ENCODE results near the gene RPS6KB1.
"Not testable (repeated sequence)": the region's sequence is repeated elsewhere in the genome, so short reads cannot be mapped to it uniquely, and the experiment has no call there.

RPS6KB1 gene

DNA sequence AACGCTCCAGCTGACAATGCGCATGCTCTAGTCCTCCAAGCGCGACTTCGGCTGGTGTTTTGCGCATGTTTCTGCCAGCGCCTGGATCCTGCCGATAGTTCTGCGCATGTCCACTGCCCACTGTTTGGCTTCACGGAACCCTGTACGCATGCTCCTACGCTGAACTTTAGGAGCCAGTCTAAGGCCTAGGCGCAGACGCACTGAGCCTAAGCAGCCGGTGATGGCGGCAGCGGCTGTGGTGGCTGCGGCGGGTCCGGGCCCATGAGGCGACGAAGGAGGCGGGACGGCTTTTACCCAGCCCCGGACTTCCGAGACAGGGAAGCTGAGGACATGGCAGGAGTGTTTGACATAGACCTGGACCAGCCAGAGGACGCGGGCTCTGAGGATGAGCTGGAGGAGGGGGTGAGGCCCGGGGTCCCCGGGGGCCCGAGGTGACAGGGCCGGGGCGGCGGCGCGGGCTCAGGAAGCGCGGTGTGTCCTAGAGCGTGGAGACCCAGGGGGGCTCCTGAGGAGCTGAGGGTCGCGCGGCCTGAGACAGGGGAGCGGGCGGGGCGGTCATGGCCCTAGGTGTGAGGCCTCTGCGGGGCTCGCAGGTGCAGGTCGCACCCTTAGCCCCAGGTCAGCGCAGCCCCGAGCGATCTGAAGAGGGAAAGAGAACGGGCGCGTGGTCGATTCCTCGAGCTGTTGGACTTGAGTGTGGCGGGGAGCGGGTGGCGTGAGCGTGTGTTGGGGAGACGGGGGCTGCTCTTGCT, at the start of gene RPS6KB1, which contains the start of gene TUBD1:
TSS of gene RPS6KB1 (plus strand) at position 198 of the 752 bp plus-strand sequence. CDS start at position 262, 64 bp downstream.
TSS of gene TUBD1 (minus strand) at position 20 of the 752 bp plus-strand sequence. CDS start 1,941 bp downstream, outside the sequence.
- peak; percentile 89 to 96 for DNase-seq (ENCODE audit: low read depth in 2 of 2)

- no peak for DNase-seq (ENCODE audit: low read depth in 2 of 2)
These were observed 47.9 kb upstream of the RPS6KB1 start for GRCh38 chr17:59844884-59845594.

DNA sequence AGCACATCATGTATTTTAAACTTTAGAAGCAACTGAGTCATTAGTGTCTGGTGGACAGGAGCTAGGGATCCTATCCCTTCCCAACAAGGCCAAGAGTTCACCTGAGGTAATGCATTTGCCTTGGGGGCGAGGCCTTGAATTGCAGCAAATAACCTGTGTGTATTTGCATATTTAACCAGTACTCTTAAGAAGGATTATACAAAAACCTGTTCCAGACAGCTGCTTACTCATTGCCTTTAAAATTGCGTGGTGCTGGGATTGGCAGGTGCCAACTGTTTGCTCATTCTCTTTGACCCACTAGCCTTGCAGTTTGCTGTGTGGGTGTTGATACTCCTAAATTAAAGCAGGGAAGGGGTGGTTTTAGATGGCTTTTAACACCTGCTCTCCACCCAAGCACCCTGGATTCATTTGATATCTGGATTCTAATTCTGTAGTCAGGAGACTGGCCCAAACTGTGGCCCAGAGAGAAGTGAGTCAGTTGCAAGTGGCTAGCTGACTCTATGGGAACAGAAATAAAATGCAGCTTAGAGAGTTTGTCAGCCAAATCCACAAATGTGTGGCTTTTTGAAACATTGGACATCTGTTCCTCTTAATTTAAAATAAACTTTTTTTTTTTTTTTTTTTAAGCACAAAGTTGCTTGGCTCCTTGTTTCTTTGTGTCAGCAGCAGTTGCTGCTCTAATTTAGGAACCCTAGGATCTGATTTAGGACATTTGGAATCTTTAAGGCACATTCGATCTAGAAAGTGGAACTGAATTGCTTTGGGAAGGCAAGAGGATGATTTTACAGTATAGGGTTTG, 47.1 kb upstream of the RPS6KB1 start:
- no peak for DNase-seq (ENCODE audit: low read depth in 2 of 2)

DNA sequence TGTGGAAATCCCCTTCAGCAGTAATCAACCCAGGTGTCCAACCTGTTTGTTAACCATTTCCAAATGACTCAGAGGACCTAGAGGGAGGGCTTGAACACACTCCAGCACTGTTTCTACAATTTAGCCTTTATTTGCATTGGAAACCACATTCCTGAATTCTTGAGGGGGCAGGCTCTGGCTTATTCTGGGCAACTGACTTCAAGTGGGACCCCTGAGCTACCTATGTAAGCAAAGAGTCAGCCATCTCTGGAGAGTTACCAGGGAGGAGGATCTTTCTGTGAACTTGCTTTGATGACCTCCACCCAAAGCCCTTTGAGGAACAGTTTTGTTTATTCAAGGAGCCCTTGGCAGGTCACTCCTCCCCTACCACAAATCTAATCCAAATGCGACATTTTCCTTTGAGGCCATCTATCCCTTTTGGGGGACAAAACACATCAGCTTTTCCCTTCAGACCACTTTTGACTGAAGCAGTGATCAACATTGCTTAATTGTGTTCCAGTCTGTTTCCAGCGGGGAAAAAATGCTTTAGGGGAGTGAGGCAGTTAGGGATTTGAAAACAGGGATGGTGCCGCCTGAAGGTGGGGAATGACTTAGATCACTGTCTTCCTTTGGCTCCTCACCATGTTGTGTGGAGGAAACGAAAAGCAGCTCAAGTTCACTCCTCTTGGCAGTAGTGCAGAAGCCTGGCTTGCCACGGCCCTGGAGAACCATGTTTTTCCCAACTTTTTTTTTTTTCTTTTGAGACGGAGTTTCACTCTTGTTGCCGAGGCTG, 46.3 kb upstream of the RPS6KB1 start:
- DNase-seq (ENCODE audit: low read depth in 2 of 2): no peak

- no peak for DNase-seq (ENCODE audit: low read depth in 2 of 2)
These were observed 44.6 kb upstream of the RPS6KB1 start for GRCh38 chr17:59848385-59848668.

DNA sequence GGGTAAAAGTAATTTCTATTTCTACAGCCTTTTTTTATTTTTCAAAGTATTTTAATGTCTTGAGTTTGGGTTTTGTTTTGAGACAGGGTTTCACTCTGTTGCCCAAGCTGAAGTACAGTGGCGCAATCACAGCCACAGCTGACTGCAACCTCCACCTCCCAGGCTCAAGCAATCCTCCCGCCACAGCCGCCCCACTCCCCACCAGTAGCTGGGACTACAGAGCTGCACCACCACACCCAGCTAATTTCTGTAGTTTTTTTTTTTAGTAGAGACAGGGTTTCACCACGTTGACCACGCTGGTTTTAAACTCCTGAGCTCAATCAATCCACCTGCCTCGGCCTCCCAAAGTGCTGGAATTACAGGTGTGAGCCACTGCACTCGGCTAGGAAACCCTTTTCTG, 44.1 kb upstream of the RPS6KB1 start:
- DNase-seq (ENCODE audit: low read depth in 2 of 2): no peak

DNA sequence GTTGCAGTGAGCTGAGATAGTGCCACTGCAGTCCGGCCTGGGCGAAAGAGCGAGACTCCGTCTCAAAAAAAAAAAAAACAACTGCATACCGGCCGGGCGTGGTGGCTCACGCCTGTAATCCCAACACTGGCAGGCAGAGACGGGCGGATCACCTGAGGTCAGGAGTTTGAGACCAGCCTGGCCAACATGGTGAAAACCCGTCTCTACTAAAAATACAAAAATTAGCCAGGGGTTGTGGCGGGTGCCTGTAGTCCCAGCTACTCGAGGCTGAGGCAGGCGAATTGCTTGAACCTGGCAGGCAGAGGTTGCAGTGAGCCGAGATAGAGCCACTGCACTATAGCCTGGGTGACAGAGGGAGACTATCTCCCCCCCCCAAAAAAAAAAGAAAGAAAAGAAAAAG, 42.6 kb upstream of the RPS6KB1 start:
- not testable (repeated sequence) for DNase-seq (ENCODE audit: low read depth in 2 of 2)

DNA sequence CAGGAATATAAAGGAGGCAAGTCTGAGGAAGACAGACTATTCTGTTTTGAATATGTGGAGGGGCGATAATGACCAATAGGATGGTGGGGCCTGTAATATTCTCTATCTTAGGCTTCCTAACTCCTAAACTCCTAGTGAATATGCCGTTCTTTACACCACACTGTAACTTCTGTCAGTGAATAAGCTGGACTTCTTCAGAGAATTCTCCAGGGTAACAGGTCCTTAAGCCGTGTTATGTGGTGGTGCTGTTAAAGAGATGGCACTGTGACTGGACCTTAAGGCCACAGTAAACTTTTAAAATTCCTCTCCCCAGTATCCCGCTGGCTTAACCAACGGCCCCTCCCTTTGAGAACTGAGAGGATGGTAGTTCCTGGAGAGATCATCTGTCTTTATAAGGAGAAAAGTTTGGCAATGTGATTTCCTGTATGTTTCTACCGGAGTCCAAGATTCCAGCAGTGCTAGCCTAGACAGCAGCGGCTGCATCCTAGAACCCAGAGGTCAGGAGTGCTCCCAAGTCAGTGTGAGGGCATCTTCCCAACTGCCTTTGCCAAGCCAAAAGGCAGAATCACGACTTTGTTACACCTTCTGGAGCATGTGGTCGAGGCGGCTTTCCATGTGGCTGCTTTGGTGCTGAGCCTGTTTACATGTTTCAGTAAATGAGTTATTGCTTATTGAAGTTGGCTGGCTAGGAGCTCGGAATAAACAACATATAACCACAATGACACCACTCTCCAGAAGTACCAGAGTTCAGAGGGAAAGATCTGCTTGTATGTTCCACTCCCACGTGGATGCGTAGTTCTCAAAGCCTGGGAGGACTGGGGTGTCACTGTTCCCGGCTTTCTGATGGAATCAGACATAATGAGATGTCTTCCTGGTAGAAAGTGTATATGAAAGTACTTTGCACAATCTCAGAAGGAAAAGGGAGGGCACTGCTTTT, 41.2 kb upstream of the RPS6KB1 start:
- DNase-seq (ENCODE audit: low read depth in 2 of 2): no peak

GRCh38 chr17:59852847-59853167, 40.1 kb upstream of the RPS6KB1 start:
- not testable (repeated sequence) for DNase-seq (ENCODE audit: low read depth in 2 of 2)

GRCh38 chr17:59853168-59853918, 39.6 kb upstream of the RPS6KB1 start:
- DNase-seq (ENCODE audit: low read depth in 2 of 2): no peak

DNA sequence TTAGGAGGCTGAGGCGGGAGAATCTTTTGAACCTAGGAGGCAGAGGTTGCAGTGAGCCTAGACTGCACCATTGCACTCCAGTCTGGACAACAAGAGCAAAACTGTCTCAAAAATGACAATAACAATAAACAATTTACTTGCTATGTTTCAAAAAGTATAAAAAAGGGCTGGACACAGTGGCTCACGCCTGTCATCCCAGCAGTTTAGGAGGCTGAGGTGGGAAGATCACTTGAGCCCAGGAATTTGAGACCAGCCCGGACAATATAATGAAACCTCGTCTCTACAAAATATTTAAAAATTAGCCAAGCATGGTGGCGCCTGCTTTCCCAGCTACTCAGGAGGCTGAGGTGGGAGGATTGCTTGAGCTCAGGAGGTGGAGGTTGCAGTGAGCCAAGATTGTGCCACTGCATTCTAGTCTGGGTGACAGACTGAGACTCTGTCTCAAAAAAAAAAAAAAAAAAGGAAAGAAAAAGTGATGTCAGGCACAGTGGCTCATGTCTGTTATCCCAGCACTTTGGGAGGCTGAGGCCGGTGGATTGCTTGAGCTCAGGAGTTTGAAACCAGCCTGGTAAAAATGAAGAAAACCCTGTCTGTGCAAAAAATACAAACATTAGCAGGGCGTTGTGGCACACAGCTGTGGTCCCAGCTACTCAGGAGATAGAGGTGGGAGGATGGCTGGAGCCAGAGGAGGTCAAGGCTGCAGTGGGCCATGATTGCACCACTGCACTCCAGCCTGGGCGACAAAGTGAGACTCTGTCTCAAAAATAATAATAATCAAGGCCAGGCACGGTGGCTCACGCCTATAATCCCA, 38.8 kb upstream of the RPS6KB1 start:
- DNase-seq (ENCODE audit: low read depth in 2 of 2): not testable (repeated sequence)

GRCh38 chr17:59856859-59857794, 35.8 kb upstream of the RPS6KB1 start:
- no peak for DNase-seq (ENCODE audit: low read depth in 2 of 2)

- DNase-seq (ENCODE audit: low read depth in 2 of 2): no peak
These were observed 34.6 kb upstream of the RPS6KB1 start for GRCh38 chr17:59858167-59858816.

DNA sequence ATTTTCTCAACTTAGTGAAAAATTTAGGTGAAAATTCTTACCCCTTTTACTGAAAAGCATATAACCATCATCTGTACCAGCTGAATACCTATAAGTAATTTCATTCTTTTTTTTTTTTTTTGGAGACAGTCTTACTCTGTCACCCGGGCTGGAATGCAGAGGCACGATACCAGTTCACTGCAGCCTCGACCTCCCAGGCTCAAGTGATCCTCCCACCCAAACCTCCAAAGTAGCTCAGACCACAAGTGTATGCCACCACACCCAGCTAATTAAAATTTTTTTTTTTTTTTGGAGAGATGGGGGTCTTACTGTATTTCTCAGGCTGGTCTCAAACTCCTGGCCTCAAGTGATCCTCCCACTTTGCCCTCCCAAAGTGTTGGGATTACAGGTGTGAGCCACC, 34.0 kb upstream of the RPS6KB1 start:
- no peak for DNase-seq (ENCODE audit: low read depth in 2 of 2)

DNA sequence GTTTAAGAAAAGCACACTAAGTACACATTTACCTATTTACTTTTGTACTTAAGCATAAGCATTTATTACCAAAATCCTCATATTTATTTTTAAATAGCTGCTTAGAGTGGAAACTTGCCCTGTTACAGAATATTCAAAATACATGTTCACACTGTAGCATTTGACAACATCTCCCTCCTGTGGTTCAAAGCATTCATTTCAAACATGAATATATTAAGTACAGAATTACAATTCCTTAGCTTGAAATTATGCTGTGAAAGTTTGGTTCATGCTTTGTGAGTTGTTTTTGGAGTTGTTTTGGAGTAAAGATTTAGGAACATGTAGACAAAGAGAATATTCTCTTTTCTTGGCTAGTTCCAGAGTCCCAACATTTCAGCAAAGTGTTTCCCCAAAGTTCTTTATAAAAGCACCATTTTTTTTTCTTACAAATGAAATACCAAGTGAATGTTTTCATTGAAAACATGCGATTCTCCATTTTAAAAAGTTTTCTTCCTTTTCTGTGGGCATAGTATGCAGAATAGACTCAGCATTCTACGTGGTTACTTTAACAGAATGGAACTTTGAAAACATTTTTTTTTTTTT, 33.4 kb upstream of the RPS6KB1 start:
- DNase-seq (ENCODE audit: low read depth in 2 of 2): no peak

- no peak for DNase-seq (ENCODE audit: low read depth in 2 of 2)
These were observed 29.3 kb upstream of the RPS6KB1 start for GRCh38 chr17:59863616-59864015.

DNA sequence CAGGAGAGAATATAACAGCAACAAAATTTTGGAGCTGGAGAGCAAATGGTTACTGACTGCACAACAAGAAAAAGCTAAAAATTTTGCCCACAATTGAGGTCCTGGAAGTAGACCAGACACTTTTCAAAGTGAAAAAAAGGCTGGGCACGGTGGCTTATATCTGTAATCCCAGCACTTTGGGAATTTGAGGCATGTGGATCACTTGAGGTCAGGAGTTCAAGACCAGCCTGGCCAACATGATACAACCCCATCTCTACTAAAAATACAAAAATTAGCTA, 23.0 kb upstream of the RPS6KB1 start:
- DNase-seq (ENCODE audit: low read depth in 2 of 2): no peak
